HG03066 (cell line): ENCODE results near the gene STARD3.
"Not testable (repeated sequence)": the region's sequence is repeated elsewhere in the genome, so short reads cannot be mapped to it uniquely, and the experiment has no call there.

ENCODE experiments used
- ATAC-seq: cut with Tn5 transposase; IDR thresholded peaks from one replicate; pipeline ENCODE4 v1.9.1; 2021; ENCODE audit warnings: low read depth; ENCODE audit not compliant: unreplicated experiment

STARD3 gene

GRCh38 chr17:39687101-39687545 is 50.2 kb downstream of the STARD3 start:
- ATAC-seq = no peak

GRCh38 chr17:39687546-39688474 is 50.9 kb downstream of the STARD3 start, which contains the start of gene PGAP3:
PGAP3 (minus strand) TSS chr17:39688057; CDS start chr17:39688014, 43 bp downstream.
- ATAC-seq = peak; percentile 83

GRCh38 chr17:39688475-39688835 is 51.5 kb downstream of the STARD3 start:
- ATAC-seq = no peak

GRCh38 chr17:39688945-39689344 is 52.0 kb downstream of the STARD3 start:
- ATAC-seq = no peak

- ATAC-seq = no peak
These were observed 57.6 kb downstream of the STARD3 start for GRCh38 chr17:39694593-39694992.

- ATAC-seq = no peak
These were observed 58.1 kb downstream of the STARD3 start for GRCh38 chr17:39695089-39695474.

- no peak for ATAC-seq
These were observed 59.8 kb downstream of the STARD3 start for GRCh38 chr17:39696731-39697130.

GRCh38 chr17:39697961-39698360 is 61.0 kb downstream of the STARD3 start:
- ATAC-seq = no peak

GRCh38 chr17:39699157-39699817 is 62.3 kb downstream of the STARD3 start:
- ATAC-seq = not testable (repeated sequence)

GRCh38 chr17:39699818-39700147 is 62.8 kb downstream of the STARD3 start, which contains the start of gene ERBB2:
ERBB2 (plus strand) TSS chr17:39700064; CDS start chr17:39700239, 175 bp downstream.
- no peak for ATAC-seq

- ATAC-seq = no peak
These were observed 63.4 kb downstream of the STARD3 start for GRCh38 chr17:39700148-39700987.

- no peak for ATAC-seq
These were observed 64.3 kb downstream of the STARD3 start for GRCh38 chr17:39701012-39701783.

- ATAC-seq = no peak
These were observed 65.0 kb downstream of the STARD3 start for GRCh38 chr17:39701784-39702422.

- ATAC-seq = no peak
These were observed 66.3 kb downstream of the STARD3 start for GRCh38 chr17:39702901-39703893.

- no peak for ATAC-seq
These were observed 67.0 kb downstream of the STARD3 start for GRCh38 chr17:39703913-39704312.

GRCh38 chr17:39704821-39705551 is 68.0 kb downstream of the STARD3 start:
- ATAC-seq = no peak

GRCh38 chr17:39705786-39706348 is 68.9 kb downstream of the STARD3 start:
- ATAC-seq = no peak
